ENCODE measurements around the gene ACBD4.

DNA sequence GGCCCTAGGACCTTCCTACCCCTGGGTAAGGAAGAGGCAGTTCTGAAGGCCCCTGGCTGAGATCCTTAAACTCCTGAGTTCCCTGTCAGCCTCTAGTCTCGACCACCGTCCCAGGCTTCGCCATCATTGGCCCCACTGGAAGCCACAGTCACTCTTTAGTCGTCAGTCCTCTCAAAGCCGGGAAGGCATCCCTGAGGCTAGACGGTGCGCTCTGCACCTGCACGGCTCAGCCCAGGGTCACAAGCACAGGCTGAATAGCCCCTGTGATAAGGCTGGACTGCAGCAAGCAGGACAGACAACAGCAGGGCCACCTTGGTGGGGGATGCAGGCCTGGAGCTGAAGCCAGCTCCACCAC is 9.5 kb downstream of the ACBD4 start:
- TF ChIP-seq, protein P1, sequence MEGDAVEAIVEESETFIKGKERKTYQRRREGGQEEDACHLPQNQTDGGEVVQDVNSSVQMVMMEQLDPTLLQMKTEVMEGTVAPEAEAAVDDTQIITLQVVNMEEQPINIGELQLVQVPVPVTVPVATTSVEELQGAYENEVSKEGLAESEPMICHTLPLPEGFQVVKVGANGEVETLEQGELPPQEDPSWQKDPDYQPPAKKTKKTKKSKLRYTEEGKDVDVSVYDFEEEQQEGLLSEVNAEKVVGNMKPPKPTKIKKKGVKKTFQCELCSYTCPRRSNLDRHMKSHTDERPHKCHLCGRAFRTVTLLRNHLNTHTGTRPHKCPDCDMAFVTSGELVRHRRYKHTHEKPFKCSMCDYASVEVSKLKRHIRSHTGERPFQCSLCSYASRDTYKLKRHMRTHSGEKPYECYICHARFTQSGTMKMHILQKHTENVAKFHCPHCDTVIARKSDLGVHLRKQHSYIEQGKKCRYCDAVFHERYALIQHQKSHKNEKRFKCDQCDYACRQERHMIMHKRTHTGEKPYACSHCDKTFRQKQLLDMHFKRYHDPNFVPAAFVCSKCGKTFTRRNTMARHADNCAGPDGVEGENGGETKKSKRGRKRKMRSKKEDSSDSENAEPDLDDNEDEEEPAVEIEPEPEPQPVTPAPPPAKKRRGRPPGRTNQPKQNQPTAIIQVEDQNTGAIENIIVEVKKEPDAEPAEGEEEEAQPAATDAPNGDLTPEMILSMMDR (IDR thresholded peaks at IDR 0.05): no peak
- TF ChIP-seq POLR2A (IDR thresholded peaks at IDR 0.05) (no peak), POLR2AphosphoS5 (IDR thresholded peaks at IDR 0.05; ENCODE audit: insufficient read depth in 1 of 2, low read depth in 1 of 2) (no peak)

Data from vagina (tissue), 2 donors.